DOHH2 (cell line): Measurements from ENCODE around the gene ENOX1.

Experiments used
- CTCF ChIP-seq: fragments of 200-600 bp; sonication (generic); IDR thresholded peaks from one replicate; pipeline ENCODE4 v1.5.1; 2014; ENCODE audit warnings: antibody characterized with exemption, mild to moderate bottlenecking, low read depth, low read length; ENCODE audit not compliant: poor library complexity, severe bottlenecking
- EZH2phosphoT487 ChIP-seq: fragments of 200-600 bp; sonication (generic); IDR thresholded peaks from 2 replicates; pipeline ENCODE4 v1.6.1; 2017; ENCODE audit warnings: borderline replicate concordance, mild to moderate bottlenecking, antibody characterized with exemption, low read length, moderate library complexity, mixed read lengths

- TF ChIP-seq CTCF, result no peak
- no peak for TF ChIP-seq EZH2phosphoT487
Measured at GRCh38 chr13:43434191-43434590, 352.6 kb downstream of the ENOX1 start.
